Caki2 (cell line): Measurements from ENCODE around the gene PLEKHN1. TPM values are rescaled to one million over a fixed set of nuclear protein-coding genes. Genes with fewer than 3 reads are reported as not detected.
"Not testable (repeated sequence)": the region's sequence is repeated elsewhere in the genome, so short reads cannot be mapped to it uniquely, and the experiment has no call there.

ENCODE experiments used
- DNase-seq: peaks from one replicate; pipeline ENCODE4 v3.0.0-alpha.2; 2015; ENCODE audit warnings: low read depth
- in situ Hi-C: cut with HindIII; loops from 2 replicates; pipeline ENCODE4 v1.10.0; 2016; ENCODE audit warnings: low sequenced_read_pairs, low pct_unique_long_range_greater_than_20kb, mixed read lengths
- total RNA-seq: library from RNA; depleted of rRNA; stranded (reverse); fragments of >200 nt; shearing (Covaris generic); gene quantifications from 2 replicates; pipeline ENCODE4 v1.2.3, GENCODE V29; 2014; ENCODE audit warnings: low replicate concordance

PLEKHN1 gene
- total RNA-seq, 1 experiment from 2014 or later = 2.3 TPM

- in situ Hi-C loops = no loop called here
- no peak for DNase-seq
Measured at GRCh38 chr1:979744-980072, 13.4 kb downstream of the PLEKHN1 start.

GRCh38 chr1:980137-980571 is 13.9 kb downstream of the PLEKHN1 start:
- no peak for DNase-seq
- in situ Hi-C loops = no loop called here

GRCh38 chr1:980602-981395 is 14.5 kb downstream of the PLEKHN1 start:
- in situ Hi-C loops = no loop called here
- no peak for DNase-seq

GRCh38 chr1:981491-981954 is 15.2 kb downstream of the PLEKHN1 start:
- in situ Hi-C loops = no loop called here
- DNase-seq = no peak

GRCh38 chr1:981955-982558 is 15.8 kb downstream of the PLEKHN1 start, which contains the start of gene PERM1:
Gene PERM1 (minus strand): TSS chr1:982093. CDS start chr1:981029, 1,064 bp downstream.
- no peak for DNase-seq
- in situ Hi-C loops = no loop called here

GRCh38 chr1:982765-983436 is 16.6 kb downstream of the PLEKHN1 start:
- no peak for DNase-seq
- in situ Hi-C loops = no loop called here

- in situ Hi-C loops = no loop called here
- DNase-seq = no peak
Measured at GRCh38 chr1:983798-984475, 17.7 kb downstream of the PLEKHN1 start.

- in situ Hi-C loops = no loop called here
- DNase-seq = no peak
Measured at GRCh38 chr1:984476-984814, 18.2 kb downstream of the PLEKHN1 start.

- in situ Hi-C loops = no loop called here
- DNase-seq = no peak
Measured at GRCh38 chr1:985126-985525, 18.8 kb downstream of the PLEKHN1 start.

GRCh38 chr1:988061-988460 is 21.8 kb downstream of the PLEKHN1 start:
- DNase-seq, in situ Hi-C loops: not testable (repeated sequence)

- DNase-seq, in situ Hi-C loops: not testable (repeated sequence)
Measured at GRCh38 chr1:991275-991674, 25.0 kb downstream of the PLEKHN1 start.

- DNase-seq = no peak
- in situ Hi-C loops = no loop called here
Measured at GRCh38 chr1:991895-992294, 25.6 kb downstream of the PLEKHN1 start.

GRCh38 chr1:992362-992761 is 26.1 kb downstream of the PLEKHN1 start:
- in situ Hi-C loops = no loop called here
- DNase-seq = no peak

- no peak for DNase-seq
- in situ Hi-C loops = no loop called here
Measured at GRCh38 chr1:993379-993995, 27.2 kb downstream of the PLEKHN1 start.

- DNase-seq, in situ Hi-C loops: not testable (repeated sequence)
Measured at GRCh38 chr1:994546-994945, 28.3 kb downstream of the PLEKHN1 start.

GRCh38 chr1:995665-996633 is 29.7 kb downstream of the PLEKHN1 start:
- in situ Hi-C loops = no loop called here
- DNase-seq = no peak
